Gastrocnemius medialis (tissue), 4 donors: ENCODE results near the gene GALNT2. TPM values are rescaled to one million over a fixed set of nuclear protein-coding genes. Genes with fewer than 3 reads are reported as not detected.

Experiments used
- ATAC-seq, 2 donors: fragments of 150-250 bp; one replicate each; pipeline ENCODE4 v1.9.1; 2016
- DNase-seq, 2 donors: peaks; one replicate each; pipeline ENCODE4 v3.0.0-alpha.2; 2019
- H3K27ac ChIP-seq, 4 donors: fragments of 200-600 bp; sonication (generic); 1 replicate in 1 of 4; 2 replicates in 3 of 4; pipeline ENCODE4 v1.5.1; 2016 to 2018; ENCODE audit warnings: mild to moderate bottlenecking in 2 of 4, moderate library complexity in 1 of 4
- H3K27me3 ChIP-seq, 3 donors: fragments of 200-600 bp; sonication (generic) in 2 of 3; 1 replicate in 1 of 3; 2 replicates in 2 of 3; pipeline versions ENCODE4 v1.5.1 to v1.6.0; 2016 to 2019; ENCODE audit warnings: mild to moderate bottlenecking in 1 of 3, moderate library complexity in 1 of 3
- H3K36me3 ChIP-seq, 2 donors: fragments of 200-600 bp; sonication (generic) in 1 of 2; one replicate each; pipeline ENCODE4 v1.5.1; 2017 to 2018
- H3K4me1 ChIP-seq, 2 donors: fragments of 200-600 bp; sonication (generic) in 1 of 2; one replicate each; pipeline ENCODE4 v1.5.1; 2016 to 2017; ENCODE audit warnings: mild to moderate bottlenecking in 2 of 2
- H3K4me3 ChIP-seq, 4 donors: fragments of 200-600 bp; sonication (generic) in 3 of 4; 1 replicate in 1 of 4; 2 replicates in 3 of 4; pipeline ENCODE4 v1.5.1; 2016 to 2019; ENCODE audit warnings: mild to moderate bottlenecking in 2 of 4
- H3K9me3 ChIP-seq, 3 donors: fragments of 200-600 bp; sonication (generic) in 2 of 3; 1 replicate in 1 of 3; 2 replicates in 2 of 3; pipeline ENCODE4 v1.5.1; 2016 to 2019
- CTCF ChIP-seq, 5 experiments: fragments of 450-650 bp in 3 of 5; fragments of 200-600 bp in 2 of 5; sonication (generic) in 2 of 5; IDR thresholded peaks in 4 of 5; conservative IDR thresholded peaks in 1 of 5; 1 replicate in 4 of 5; 2 replicates in 1 of 5; pipeline ENCODE4 v1.5.1; 2016 to 2019; ENCODE audit warnings: antibody characterized with exemption in 5 of 5, mild to moderate bottlenecking in 3 of 5, moderate library complexity in 3 of 5
- POLR2A ChIP-seq, 2 donors: fragments of 450-650 bp; IDR thresholded peaks; one replicate each; pipeline ENCODE4 v1.6.1; 2017; ENCODE audit warnings: antibody characterized with exemption in 2 of 2, mild to moderate bottlenecking in 2 of 2, moderate library complexity in 2 of 2
- in situ Hi-C, 4 donors: fragments of 200-750 bp; cut with MboI; loops; one replicate each; pipeline versions ENCODE4 v1.15.0 to v1.8.0; 2017; ENCODE audit warnings: low sequenced_read_pairs in 4 of 4
- intact Hi-C: fragments of 100-400 bp; cut with DNase I; formaldehyde crosslinking; loops from one replicate; pipeline ENCODE4 v1.15.1; 2023; ENCODE audit warnings: low total_unique reads
- total RNA-seq, 4 donors: library from RNA; depleted of rRNA; stranded (reverse); fragments of >200 nt; gene quantifications; one replicate each; pipeline versions ENCODE4 v1.1.0 to v1.2.3, GENCODE V29; 2016

The GALNT2 gene
- total RNA-seq, 4 donors from 2014 or later: 73.7 to 106 (median 78.3) TPM

GRCh38 chr1:230103306-230104173, 36.5 kb downstream of the GALNT2 start:
- Histone ChIP-seq H3K27ac (peak overlapping the region; percentile 83 to 89 (median 84)), H3K36me3 (no peaks in the 10 kb centered on the region), H3K4me1 (peaks cover 54 to 59% of the 10 kb centered on the region in 2 donors), H3K27me3 (no peaks in the 10 kb centered on the region), H3K9me3 (no peaks in the 10 kb centered on the region), H3K4me3 (no peak overlapping the region)
- DNase-seq: no peak
- ATAC-seq: no peak
- intact Hi-C loops (loop anchor here (2.0 kb wide), 2 partner anchors 37 to 111 kb away; partner anchors contain the start of gene GALNT2), in situ Hi-C loops (no loop called here)
- no peak for TF ChIP-seq POLR2A (IDR thresholded peaks at IDR 0.05)
- no peak for TF ChIP-seq CTCF (IDR thresholded peaks at IDR 0.05 in 4 of 5, conservative IDR thresholded peaks at IDR 0.05 in 1 of 5)

GRCh38 chr1:230104395-230105244, 37.6 kb downstream of the GALNT2 start:
- in situ Hi-C loops: no loop called here
- H3K27ac ChIP-seq: peak overlapping the region; percentile 83 to 89 (median 84)
- no peaks in the 10 kb centered on the region for H3K36me3 ChIP-seq
- intact Hi-C loops: loop anchor here (2.0 kb wide), 2 partner anchors 38 to 110 kb away; partner anchors contain the start of gene GALNT2
- peak overlapping the region; percentile 5 to 25 (median 15) for H3K4me3 ChIP-seq
- TF ChIP-seq POLR2A (IDR thresholded peaks at IDR 0.05) (peak in 1 of 2 donors; percentile 33), CTCF (IDR thresholded peaks at IDR 0.05 in 4 of 5, conservative IDR thresholded peaks at IDR 0.05 in 1 of 5) (peak in 3 of 5 experiments; percentile 14 to 45 (median 25))
- H3K27me3 ChIP-seq: no peaks in the 10 kb centered on the region
- peaks cover 54 to 57% of the 10 kb centered on the region in 2 donors for H3K4me1 ChIP-seq
- no peaks in the 10 kb centered on the region for H3K9me3 ChIP-seq
- ATAC-seq: peak; percentile 89 to 93
- peak; percentile 98 to 100 for DNase-seq

GRCh38 chr1:230105245-230105753, 38.3 kb downstream of the GALNT2 start:
- in situ Hi-C loops (no loop called here), intact Hi-C loops (loop anchor here (2.0 kb wide), 2 partner anchors 38 to 110 kb away; partner anchors contain the start of gene GALNT2)
- no peaks in the 10 kb centered on the region for H3K9me3 ChIP-seq
- no peaks in the 10 kb centered on the region for H3K36me3 ChIP-seq
- H3K4me3 ChIP-seq: peak overlapping the region in 3 of 4 donors; percentile 5 to 25 (median 20)
- H3K27ac ChIP-seq: peak overlapping the region; percentile 83 to 89 (median 84)
- peaks cover 54 to 58% of the 10 kb centered on the region in 2 donors for H3K4me1 ChIP-seq
- no peak for ATAC-seq
- H3K27me3 ChIP-seq: no peaks in the 10 kb centered on the region
- DNase-seq: no peak
- no peak for TF ChIP-seq POLR2A (IDR thresholded peaks at IDR 0.05)
- TF ChIP-seq CTCF (IDR thresholded peaks at IDR 0.05 in 4 of 5, conservative IDR thresholded peaks at IDR 0.05 in 1 of 5): no peak

GRCh38 chr1:230105754-230106625, 39.0 kb downstream of the GALNT2 start:
- H3K4me1 ChIP-seq: peaks cover 54 to 58% of the 10 kb centered on the region in 2 donors
- H3K27me3 ChIP-seq: no peaks in the 10 kb centered on the region
- TF ChIP-seq POLR2A (IDR thresholded peaks at IDR 0.05) (no peak), CTCF (IDR thresholded peaks at IDR 0.05 in 4 of 5, conservative IDR thresholded peaks at IDR 0.05 in 1 of 5) (no peak)
- no peak overlapping the region for H3K4me3 ChIP-seq
- in situ Hi-C loops (no loop called here), intact Hi-C loops (loop anchor here (2.0 kb wide), 2 partner anchors 39 to 109 kb away; partner anchors contain the start of gene GALNT2)
- ATAC-seq (peak; percentile 24 to 56), DNase-seq (peak in 1 of 2 donors; percentile 49)
- H3K9me3 ChIP-seq: no peaks in the 10 kb centered on the region
- peak overlapping the region; percentile 83 to 89 (median 84) for H3K27ac ChIP-seq
- no peaks in the 10 kb centered on the region for H3K36me3 ChIP-seq
